Measurements from ENCODE around the gene ZNF892.
A peak's percentile ranks its signal among the peaks of the same experiment; 100 is the strongest.
"Not testable (repeated sequence)": the region's sequence is repeated elsewhere in the genome, so short reads cannot be mapped to it uniquely, and the experiment has no call there.

Gene ZNF892

GRCh38 chr2:95171902-95172301, 35.4 kb upstream of the ZNF892 start:
- peaks cover 0 to 18% (median 0%) of the 10 kb centered on the region in 11 experiments; a peak in 6 of 22 replicates for H3K36me3 ChIP-seq
- no peak overlapping the region for H3K4me3 ChIP-seq
- no peaks in the 10 kb centered on the region for H3K9me3 ChIP-seq (replicated peaks in 1 of 11)
- no peak overlapping the region for H3K27ac ChIP-seq
- peaks cover 0 to 6% (median 0%) of the 10 kb centered on the region in 11 experiments; a peak in 2 of 22 replicates for H4K20me1 ChIP-seq
- peaks cover 0 to 7% (median under 1%) of the 10 kb centered on the region in 10 experiments; a peak in 12 of 20 replicates for H3K4me1 ChIP-seq
- peak overlapping the region in 1 of 11 experiments; percentile 0; a peak in 1 of 22 replicates for H3K4me2 ChIP-seq
- TF ChIP-seq Cebpa-rat (IDR thresholded peaks at IDR 0.05), result no peak
- no peaks in the 10 kb centered on the region for H3K27me3 ChIP-seq
- H3K9ac ChIP-seq, result no peak overlapping the region

- H4K20me1 ChIP-seq, result peaks cover 0 to 6% (median 0%) of the 10 kb centered on the region in 11 experiments; a peak in 2 of 22 replicates
- H3K4me3 ChIP-seq, result no peak overlapping the region
- peaks cover 0 to 6% (median 0%) of the 10 kb centered on the region in 10 experiments; a peak in 4 of 20 replicates for H3K4me1 ChIP-seq
- no peaks in the 10 kb centered on the region for H3K27me3 ChIP-seq
- no peak overlapping the region for H3K27ac ChIP-seq
- H3K9ac ChIP-seq, result no peak overlapping the region
- H3K9me3 ChIP-seq (replicated peaks in 1 of 11), result no peaks in the 10 kb centered on the region
- peaks cover 4 to 40% (median 16%) of the 10 kb centered on the region in 11 experiments; a peak in 20 of 22 replicates for H3K36me3 ChIP-seq
- no peak for TF ChIP-seq Cebpa-rat (IDR thresholded peaks at IDR 0.05)
- H3K4me2 ChIP-seq, result no peak overlapping the region
These were observed 33.2 kb upstream of the ZNF892 start for GRCh38 chr2:95174031-95174542.

DNA sequence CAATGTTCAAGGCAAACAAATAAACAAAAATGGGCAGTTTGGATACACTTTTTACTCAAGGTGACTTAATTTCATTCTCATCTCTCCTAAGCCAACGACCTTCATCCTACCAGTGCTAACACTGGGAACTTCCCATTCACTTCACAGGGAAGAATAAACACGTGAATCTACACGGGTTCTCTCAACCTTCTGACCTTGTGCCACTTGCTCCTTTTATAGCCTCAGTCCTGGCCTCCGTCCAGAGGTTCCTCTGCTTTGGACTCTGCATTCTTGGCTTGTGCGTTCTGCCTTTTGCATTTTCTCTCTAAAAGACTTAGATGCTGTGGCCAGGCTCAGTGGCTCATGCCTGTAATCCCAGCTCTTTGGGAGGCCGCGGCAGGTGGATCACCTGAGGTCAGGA, 27.9 kb upstream of the ZNF892 start:
- Histone ChIP-seq H3K9ac (no peak overlapping the region), H3K36me3 (peaks cover 46 to 92% (median 63%) of the 10 kb centered on the region in 11 experiments), H3K27ac (no peak overlapping the region), H3K4me1 (no peaks in the 10 kb centered on the region), H4K20me1 (peaks cover 0 to 6% (median 0%) of the 10 kb centered on the region in 11 experiments; a peak in 1 of 22 replicates), H3K4me3 (no peak overlapping the region), H3K27me3 (no peaks in the 10 kb centered on the region), H3K4me2 (no peak overlapping the region), H3K9me3 (replicated peaks in 1 of 11) (peaks cover 8 to 31% (median 14%) of the 10 kb centered on the region in 11 experiments; a peak in 18 of 22 replicates)
- TF ChIP-seq Cebpa-rat (IDR thresholded peaks at IDR 0.05), result no peak

- H3K27me3 ChIP-seq, result no peaks in the 10 kb centered on the region
- no peak overlapping the region for H3K27ac ChIP-seq
- H3K36me3 ChIP-seq, result peaks cover 46 to 74% (median 63%) of the 10 kb centered on the region in 11 experiments
- TF ChIP-seq Cebpa-rat (IDR thresholded peaks at IDR 0.05), result no peak
- H3K4me3 ChIP-seq, result no peak overlapping the region
- no peak overlapping the region for H3K9ac ChIP-seq
- no peaks in the 10 kb centered on the region for H3K4me1 ChIP-seq
- peaks cover 8 to 31% (median 14%) of the 10 kb centered on the region in 11 experiments; a peak in 18 of 22 replicates for H3K9me3 ChIP-seq (replicated peaks in 1 of 11)
- no peak overlapping the region for H3K4me2 ChIP-seq
- H4K20me1 ChIP-seq, result 0 out of 22 replicates have a peak, but pooled peaks cover 0 to 4% (median 0%) of the 10 kb centered on the region in 11 experiments
These were observed 25.5 kb upstream of the ZNF892 start for GRCh38 chr2:95181774-95182173.

DNA sequence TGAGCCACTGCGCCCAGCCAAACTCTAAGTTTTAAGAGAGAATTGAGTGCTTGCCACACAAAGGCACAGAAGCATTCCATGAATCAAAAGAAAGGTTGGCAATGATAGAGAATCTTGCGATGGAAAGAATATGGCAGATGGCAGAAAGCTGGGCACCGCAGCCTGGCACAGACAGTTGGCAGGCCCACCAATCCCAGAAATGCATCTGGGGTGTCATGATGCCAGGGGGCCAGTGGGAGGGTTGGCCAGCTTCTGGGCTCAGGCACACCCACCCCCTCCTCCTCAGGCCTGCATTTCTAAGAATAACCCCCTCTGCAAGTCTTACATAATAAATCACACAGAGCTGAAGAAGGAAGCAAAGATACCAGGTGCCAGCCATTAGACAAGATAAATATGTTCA, 22.1 kb upstream of the ZNF892 start:
- Histone ChIP-seq H3K9ac (no peak overlapping the region), H3K4me2 (no peak overlapping the region), H3K4me3 (no peak overlapping the region), H3K27me3 (no peaks in the 10 kb centered on the region), H3K9me3 (replicated peaks in 1 of 11) (peaks cover 8 to 24% (median 14%) of the 10 kb centered on the region in 11 experiments; a peak in 18 of 22 replicates), H4K20me1 (no peaks in the 10 kb centered on the region), H3K27ac (no peak overlapping the region), H3K36me3 (peaks cover 32 to 41% (median 36%) of the 10 kb centered on the region in 11 experiments), H3K4me1 (no peaks in the 10 kb centered on the region)
- no peak for TF ChIP-seq Cebpa-rat (IDR thresholded peaks at IDR 0.05)

GRCh38 chr2:95185973-95186372, 21.3 kb upstream of the ZNF892 start:
- no peak overlapping the region for H3K9ac ChIP-seq
- H3K9me3 ChIP-seq (replicated peaks in 1 of 11), result peaks cover 4 to 17% (median 11%) of the 10 kb centered on the region in 11 experiments; a peak in 18 of 22 replicates
- H3K27ac ChIP-seq, result no peak overlapping the region
- no peak overlapping the region for H3K4me3 ChIP-seq
- H3K27me3 ChIP-seq, result no peaks in the 10 kb centered on the region
- no peaks in the 10 kb centered on the region for H3K4me1 ChIP-seq
- peaks cover 24 to 33% (median 28%) of the 10 kb centered on the region in 11 experiments for H3K36me3 ChIP-seq
- H3K4me2 ChIP-seq, result no peak overlapping the region
- peak in 4 of 11 experiments; percentile 44 to 69 (median 55); a peak in 7 of 22 replicates for TF ChIP-seq Cebpa-rat (IDR thresholded peaks at IDR 0.05)
- H4K20me1 ChIP-seq, result no peaks in the 10 kb centered on the region

DNA sequence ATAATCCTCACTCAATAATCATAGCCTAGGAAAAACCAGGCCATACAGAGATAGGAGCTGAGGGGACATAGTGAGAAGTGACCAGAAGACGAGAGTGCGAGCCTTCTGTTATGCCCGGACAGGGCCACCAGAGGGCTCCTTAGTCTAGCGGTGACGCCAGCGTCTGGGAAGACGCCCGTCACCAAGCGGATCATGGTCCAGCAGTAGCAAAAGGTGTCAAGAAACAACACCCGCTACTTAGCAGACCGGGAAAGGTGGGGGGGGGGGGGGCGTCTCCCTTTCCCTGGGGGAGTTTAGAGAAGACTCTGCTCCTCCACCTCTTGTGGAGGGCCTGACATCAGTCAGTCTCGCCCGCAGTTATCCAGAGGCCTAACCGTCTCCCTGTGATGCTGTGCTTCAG, 14.4 kb upstream of the ZNF892 start:
- not testable (repeated sequence) for H3K27ac ChIP-seq; H3K4me3 ChIP-seq; H3K27me3 ChIP-seq; H3K9ac ChIP-seq; H3K9me3 ChIP-seq (replicated peaks in 1 of 11); H3K4me2 ChIP-seq; H4K20me1 ChIP-seq; H3K4me1 ChIP-seq; H3K36me3 ChIP-seq

- Histone ChIP-seq H3K9me3 (replicated peaks in 1 of 11) (peaks cover 7 to 28% (median 13%) of the 10 kb centered on the region in 11 experiments), H3K27ac (no peak overlapping the region), H3K4me1 (peaks cover 8 to 20% (median 15%) of the 10 kb centered on the region in 10 experiments; a peak in 16 of 20 replicates), H3K4me2 (no peak overlapping the region), H3K9ac (no peak overlapping the region), H3K4me3 (no peak overlapping the region), H3K27me3 (no peaks in the 10 kb centered on the region), H4K20me1 (no peaks in the 10 kb centered on the region), H3K36me3 (peaks cover 6 to 8% (median 6%) of the 10 kb centered on the region in 11 experiments)
- no peak for TF ChIP-seq Cebpa-rat (IDR thresholded peaks at IDR 0.05)
These were observed 3.4 kb upstream of the ZNF892 start for GRCh38 chr2:95203911-95204310.

DNA sequence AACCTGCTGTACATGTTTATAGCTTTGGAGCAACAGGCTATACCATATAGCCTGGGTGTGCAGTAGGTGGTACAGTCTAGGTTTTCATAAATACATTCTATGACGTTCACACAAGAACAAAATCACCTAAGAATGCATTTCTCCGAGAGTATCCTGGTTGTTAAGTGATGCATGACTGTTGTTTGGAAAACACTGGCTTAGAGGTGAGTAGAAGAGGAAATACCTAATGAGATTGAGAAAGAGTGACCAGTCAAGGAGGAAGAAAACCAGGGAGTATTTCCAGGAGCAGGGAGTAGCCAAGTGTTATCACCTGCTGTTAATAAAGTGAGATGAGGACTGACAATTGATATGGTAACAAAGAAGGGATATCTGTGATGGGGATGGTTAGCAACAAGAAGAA, 2.9 kb upstream of the ZNF892 start:
- no peak overlapping the region for H3K4me3 ChIP-seq
- H3K9me3 ChIP-seq (replicated peaks in 1 of 11), result peaks cover 12 to 33% (median 18%) of the 10 kb centered on the region in 11 experiments
- peaks cover 8 to 20% (median 15%) of the 10 kb centered on the region in 10 experiments; a peak in 16 of 20 replicates for H3K4me1 ChIP-seq
- no peak for TF ChIP-seq Cebpa-rat (IDR thresholded peaks at IDR 0.05)
- H3K4me2 ChIP-seq, result no peak overlapping the region
- H3K9ac ChIP-seq, result no peak overlapping the region
- peaks cover 10 to 13% (median 11%) of the 10 kb centered on the region in 11 experiments for H3K36me3 ChIP-seq
- no peaks in the 10 kb centered on the region for H4K20me1 ChIP-seq
- H3K27ac ChIP-seq, result no peak overlapping the region
- no peaks in the 10 kb centered on the region for H3K27me3 ChIP-seq

Data from BLaER1 treated with 17β-estradiol and CSF1 and Interleukin-3, amounts not matched to agents 10 nM and 100 nM (cell line).